HuH-7.5 (cell line): ENCODE results near the gene WDFY4.
A peak's percentile ranks its signal among the peaks of the same experiment; 100 is the strongest.

ENCODE experiments used
- DNase-seq: peaks from one replicate; pipeline ENCODE4 v3.0.0; 2011; ENCODE audit warnings: low spot score

Gene WDFY4

GRCh38 chr10:48881937-48882336, 197.3 kb downstream of the WDFY4 start:
- DNase-seq: no peak

DNA sequence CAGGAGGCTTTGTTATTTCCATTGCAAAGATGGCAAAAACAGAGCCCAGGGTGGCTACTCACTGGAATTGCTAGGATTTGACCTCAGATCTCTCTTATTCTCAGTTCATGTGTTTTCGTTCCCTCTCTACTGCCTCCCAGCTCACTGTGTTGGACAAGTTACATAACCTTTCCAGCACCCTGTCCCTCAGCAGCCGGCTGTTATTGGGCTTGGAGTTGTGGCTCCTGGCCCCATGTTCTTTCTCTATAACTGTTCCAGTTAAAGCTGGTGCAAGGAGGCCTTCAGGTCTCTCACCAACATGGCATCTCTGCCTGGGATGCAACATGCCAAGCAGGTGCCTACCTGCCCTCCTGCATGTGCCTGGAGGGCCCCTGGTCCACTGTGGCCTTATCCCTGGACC, 198.2 kb downstream of the WDFY4 start:
- no peak for DNase-seq

DNA sequence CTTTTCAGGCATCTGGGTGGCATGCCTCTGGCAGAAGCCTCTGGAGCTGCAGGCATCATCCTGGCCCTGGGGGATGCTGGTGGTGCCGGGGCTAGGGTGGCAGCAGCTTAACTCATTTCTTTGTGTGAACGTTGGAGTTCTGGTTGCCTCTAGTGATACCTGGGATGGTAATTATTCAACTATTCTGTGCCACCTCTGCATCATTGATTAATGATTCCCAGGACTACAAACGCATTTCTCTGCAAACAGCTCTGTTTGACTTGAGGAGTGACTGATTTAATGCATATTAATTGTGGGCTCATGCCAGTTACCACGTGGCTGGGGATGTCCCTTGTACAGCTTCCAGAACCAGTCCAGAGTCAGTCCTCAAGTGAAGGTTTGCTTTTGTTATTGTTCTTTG, 199.0 kb downstream of the WDFY4 start:
- no peak for DNase-seq

DNA sequence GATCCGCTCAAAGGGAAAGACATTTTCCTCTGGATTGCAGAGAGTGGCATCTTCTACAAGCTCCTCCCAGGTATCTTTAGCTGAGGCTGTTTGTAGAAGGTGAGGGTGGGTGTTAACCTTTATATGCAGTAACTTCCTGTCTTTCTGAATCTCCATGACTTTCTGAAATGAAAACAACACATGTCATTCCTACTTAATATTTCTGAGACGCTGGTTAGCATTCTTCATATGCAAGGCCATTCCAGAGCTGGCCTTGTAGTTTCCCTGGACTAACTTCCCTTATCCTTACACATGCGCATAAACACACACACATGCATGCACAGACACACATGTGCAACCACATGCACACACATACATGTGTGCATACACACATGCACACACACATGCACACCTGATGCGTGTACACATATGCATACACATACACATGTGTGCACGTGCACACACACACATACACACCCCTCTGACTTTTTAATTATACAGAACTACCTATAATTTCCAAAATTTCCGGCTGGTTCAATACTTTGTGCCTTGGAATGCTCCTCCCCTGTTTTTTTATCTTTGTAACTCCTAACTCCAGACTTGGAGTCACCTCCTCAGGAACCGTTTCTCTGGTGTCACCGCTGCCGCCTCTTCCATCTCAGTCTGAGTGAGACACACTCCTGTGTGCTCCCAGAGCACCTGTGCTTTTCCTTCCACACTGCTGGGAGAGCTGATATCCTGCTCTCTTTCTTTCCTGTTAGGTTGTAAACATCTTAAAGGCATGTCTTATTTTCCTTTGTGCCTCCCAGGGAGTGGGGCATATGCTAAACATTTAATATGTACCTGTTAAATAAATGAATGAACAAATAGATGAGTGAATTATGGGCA, 199.7 kb downstream of the WDFY4 start:
- DNase-seq: no peak

DNA sequence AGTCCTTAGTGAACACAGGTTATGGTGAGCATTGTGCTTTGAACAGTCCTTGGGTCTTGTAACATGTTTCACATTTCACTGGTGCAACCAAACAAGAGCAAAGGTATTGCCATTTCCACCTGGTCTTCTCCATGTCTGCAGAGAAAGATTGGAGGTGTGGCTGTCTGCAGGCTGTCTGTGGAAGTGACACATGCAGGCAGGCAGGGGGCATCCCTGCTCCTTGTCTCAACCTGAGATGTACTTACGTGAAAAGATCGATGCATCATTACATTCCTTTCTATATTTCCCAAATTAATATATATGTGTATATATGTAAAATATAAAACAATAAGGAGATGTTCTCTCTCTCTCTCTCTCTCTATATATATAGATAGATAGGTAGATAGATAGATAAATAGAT, 200.7 kb downstream of the WDFY4 start:
- peak; percentile 13 for DNase-seq

- no peak for DNase-seq
Observed at GRCh38 chr10:48887982-48888381, 203.3 kb downstream of the WDFY4 start.

DNA sequence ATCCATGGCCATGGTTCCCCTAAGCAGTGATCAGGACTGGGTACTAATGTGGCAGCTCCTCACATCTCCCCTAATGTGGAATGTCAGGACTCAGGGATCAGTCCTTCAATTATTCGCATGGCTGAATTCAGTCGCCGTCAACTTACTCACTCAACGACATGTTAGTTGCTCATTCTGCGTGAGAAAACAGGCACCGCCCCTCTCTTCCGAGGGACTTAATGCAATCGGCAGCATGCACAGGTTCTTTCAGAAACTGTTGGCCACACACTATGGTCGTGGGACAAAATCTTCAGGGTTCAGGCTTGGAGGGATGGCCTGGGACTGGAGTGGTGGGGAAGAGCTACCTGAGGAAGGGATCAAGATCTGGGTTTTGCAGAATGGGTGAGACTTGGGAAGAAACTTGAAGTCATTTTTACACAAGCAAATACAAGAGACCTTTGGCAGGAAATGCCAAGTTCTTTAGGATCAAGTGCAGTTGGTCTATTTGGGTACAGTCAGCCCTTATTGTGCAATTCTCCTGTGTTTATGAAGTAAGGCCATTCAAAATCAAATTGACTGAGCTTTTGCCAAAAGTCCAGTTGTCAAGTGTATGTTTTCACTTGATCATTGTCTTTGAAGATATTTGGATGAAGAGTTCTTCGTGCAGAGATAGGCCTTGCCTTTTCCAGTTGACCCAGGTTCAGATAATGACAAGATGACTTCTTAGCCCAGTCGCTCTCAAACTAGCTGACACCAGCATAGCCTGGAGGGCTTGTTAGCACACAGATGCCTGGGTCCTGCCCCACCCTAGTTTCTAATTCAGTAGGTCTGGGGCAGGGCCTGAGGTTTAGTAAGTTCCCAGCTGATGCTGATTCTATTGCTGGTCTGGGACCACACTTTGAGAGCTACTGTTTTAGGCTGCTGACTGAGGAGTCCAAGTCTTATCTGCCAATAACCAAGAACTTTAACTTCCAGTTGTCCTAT, 206.5 kb downstream of the WDFY4 start:
- no peak for DNase-seq

DNA sequence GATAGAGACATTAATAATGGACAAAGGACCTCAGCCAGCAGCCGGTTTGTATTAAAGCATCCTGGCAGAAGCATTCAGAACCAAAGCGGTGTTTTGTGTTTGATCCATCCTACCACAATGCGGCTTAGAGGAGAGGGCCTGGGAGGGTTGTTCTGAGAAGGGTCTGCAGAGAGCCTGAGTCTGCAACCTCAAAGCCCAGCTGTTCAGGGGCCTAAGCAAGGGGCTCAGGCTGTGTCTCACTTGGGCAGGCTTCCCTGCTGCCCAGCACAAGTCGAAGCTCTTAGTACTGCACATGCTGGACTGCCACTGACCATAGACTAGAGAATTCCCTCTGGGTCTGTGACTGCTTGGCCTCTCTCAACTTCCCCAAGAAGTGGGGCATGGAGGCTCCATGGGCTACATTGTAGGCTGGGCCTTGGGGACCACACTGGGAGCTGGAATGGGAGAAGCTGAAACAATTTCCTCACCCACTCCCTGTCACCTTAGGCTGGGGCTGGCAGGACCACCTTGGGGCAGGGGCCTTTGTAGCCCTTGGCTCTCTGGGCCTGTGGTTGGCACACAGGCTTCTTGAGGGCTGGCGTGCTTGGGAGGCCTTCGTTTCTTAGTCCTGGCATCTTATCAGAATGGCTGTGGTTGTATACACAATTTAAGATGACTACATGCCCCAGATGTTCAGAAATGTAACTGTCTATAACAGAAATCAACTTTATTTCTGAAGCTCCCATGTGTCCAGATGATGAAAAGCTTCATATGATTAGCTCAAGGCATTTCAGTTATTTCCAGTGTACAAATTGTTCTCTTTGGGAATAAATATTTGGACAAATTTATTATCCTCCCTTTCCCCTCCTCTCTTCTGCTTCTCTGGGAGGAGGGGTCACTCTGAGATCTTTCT, 210.5 kb downstream of the WDFY4 start:
- DNase-seq: no peak

DNA sequence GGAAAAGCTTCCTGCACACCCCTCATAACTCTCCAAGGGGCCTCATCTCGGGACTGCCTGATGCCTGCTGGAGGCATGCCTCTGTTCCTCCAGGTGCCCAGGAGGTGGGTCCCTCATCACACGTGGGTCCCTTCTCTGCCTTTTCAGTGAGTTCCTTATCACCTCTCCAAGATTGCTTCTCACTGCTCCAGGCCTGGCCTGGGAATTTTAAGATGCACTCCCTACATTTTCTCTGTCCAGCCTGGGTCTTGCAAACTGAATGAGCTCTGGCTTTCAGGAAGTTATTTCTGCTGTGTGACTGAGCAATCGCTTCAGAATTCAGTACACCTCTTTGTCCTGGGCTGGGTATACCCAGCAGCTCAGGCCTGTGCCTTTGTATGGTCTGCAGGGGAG, 211.1 kb downstream of the WDFY4 start:
- DNase-seq: no peak

DNA sequence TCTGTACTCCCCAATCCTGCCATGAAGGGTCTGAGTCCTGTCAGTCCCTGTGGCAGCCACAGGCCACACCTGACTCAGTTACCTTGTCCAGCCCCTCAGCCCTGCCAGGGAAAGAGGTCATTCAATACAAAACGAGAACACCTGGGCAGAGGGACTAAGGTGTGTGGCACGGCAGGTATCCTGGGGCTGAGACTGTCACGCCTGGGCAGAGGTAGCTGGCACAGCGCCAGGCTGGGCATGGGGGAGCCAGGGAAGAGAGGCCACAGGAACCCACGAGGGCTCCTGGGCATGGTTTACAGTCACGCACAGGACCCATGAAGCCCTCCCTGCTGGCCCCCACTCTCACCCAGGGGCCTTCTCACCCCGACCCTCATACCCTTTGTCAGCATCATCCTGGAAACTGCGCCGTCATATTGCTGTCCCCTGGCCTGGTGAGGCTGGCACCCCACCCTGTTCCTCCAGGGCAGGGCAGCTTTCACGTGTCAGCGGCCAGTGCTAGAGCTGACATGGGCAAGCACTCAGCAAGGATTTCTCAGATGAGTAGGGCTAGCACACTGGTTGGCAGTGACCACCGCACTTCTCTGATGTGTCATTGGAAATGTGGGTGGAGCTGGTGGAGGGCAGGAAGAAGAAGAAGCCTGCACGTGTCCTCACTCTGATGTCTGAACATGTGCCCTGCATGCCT, 212.2 kb downstream of the WDFY4 start:
- DNase-seq: no peak

DNA sequence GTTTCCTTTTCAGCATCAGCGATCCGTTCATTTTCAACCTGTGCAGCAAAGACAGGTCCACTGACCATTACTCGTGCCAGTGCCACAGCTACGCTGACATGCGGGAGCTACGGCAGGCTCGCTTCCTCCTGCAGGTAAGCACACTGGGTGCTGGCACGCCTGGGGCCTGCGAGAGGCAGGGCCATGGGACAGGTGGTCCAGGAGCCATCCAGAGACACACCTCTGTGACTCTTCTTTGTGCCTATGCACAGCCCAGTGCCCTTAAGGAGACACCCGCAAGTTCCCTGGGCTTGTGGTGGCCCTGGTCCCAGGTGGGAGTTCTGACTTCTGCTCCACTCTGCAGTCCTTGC, 212.7 kb downstream of the WDFY4 start:
- no peak for DNase-seq

GRCh38 chr10:48898426-48898825, 213.8 kb downstream of the WDFY4 start:
- no peak for DNase-seq

DNA sequence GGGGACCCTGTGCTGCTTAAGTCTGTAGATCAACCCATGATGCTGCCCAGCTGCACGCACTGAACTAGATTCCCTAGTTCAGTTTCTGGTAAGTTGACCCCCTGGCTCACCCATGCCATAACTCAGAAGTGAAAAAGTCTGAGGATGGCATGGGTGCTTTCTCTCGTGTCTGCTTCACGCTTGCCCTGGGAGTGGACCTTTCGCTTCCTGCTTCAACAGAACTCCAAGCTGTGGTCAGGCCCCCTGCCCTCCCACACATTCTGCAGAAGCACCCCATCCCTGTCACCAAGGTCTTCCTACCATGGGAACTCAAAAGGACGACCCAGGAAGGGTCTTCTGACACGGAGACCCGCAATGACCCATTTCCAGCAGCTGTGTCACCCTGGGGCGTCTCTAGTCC, 215.1 kb downstream of the WDFY4 start:
- DNase-seq: no peak

DNA sequence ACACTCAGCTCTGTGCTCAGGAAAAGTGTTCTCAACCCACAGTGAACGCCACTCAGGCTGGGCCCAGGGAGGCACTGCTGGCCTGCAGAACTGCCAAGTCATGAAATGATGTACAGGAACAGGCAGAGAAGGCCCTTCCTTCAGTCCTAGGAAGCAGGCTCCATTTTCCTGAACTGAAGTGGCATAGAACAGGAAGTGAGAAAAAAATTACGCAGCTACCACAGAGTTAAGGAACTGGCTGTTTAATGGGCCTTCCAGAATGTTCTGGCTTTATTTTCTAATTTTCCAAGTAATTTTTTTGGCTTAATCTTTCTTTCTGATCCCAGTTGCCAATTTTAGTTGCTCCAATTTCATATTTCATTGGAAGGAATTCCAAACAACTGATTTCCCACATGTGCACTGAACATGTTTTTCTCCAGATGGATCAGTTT, 215.7 kb downstream of the WDFY4 start:
- no peak for DNase-seq

- DNase-seq: no peak
Observed at GRCh38 chr10:48901319-48901718, 216.6 kb downstream of the WDFY4 start.

GRCh38 chr10:48902096-48902495, 217.4 kb downstream of the WDFY4 start:
- DNase-seq: no peak

- DNase-seq: no peak
Observed at GRCh38 chr10:48903151-48903550, 218.5 kb downstream of the WDFY4 start.

GRCh38 chr10:48904861-48905260, 220.2 kb downstream of the WDFY4 start:
- no peak for DNase-seq

DNA sequence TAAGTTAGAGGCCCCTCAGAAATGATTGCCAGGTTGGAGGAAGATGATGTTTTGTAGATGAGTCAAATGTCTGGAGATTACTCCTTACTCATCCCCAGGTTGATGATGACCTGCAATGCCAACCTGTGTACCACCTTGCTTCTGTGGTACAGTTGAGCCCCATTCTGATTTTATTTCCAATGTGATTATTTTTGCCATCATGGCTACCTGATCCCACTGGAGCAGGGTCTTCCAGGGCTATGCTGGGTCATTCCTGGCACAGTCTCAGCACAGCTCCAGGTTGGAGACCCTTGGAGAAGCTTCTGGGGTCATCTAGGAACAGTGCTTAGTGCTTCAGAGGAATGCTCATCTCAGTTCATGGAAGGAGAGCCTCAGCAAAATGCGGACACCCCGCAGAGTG, 220.6 kb downstream of the WDFY4 start:
- DNase-seq: no peak

DNA sequence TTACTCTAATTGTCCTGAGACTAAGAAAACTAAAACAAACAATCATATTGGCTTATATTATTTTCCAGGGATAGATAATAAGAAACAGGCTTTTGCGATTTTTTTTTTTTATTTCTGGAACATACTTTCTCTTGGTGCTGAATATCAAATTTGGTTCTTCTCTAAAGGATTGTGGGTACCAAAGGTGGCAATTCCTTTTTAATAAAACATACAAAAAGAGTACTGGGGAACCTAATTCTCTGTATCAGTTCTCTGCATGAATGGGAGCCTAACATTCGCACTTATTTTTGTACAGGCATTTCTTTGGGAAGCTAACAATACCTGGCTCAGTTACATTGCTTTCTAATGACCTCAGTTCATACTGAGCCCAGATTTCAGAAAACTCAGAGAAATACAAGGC, 222.2 kb downstream of the WDFY4 start:
- no peak for DNase-seq

DNA sequence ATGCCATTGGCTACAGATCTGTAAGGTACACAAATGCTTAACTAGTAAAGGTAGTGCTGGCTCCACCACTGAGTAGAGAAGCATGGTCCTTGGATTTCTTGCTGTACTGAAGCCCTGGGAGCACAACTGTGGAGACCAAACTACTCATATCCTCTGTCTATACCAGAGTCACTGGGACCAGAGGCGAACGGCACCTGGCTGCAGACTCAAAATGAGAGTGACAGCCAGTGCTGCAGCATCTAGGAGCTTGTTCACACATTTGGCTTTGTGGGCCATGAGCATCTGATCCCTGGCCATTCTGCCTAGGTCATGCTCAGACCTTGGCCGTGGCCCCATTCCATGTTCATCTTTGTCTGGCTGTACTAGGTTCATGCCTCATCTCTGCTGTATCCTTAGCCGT, 223.1 kb downstream of the WDFY4 start:
- no peak for DNase-seq

DNA sequence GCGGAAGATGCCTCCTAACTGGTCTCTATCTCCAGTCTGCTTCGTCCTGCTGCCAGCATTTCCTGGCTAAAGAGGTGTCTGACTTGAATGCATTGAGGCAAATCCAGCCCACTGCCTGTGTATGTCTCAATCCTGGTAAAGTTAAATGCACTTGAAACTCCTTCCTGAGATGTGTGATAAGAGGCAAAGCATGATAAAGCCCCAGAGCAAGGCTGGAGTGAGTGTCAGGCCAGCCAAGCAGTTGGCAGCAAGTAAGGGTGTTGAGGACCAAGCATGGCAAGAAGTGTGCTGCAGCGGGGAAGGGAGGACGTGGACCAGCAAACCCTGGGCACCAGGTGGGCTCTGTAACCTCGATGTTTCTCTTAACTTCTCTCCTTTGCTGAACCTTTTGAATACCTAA, 225.9 kb downstream of the WDFY4 start:
- DNase-seq: no peak
